NB4 (cell line): ENCODE results near the gene ADIRF.
"Not testable (repeated sequence)": the region's sequence is repeated elsewhere in the genome, so short reads cannot be mapped to it uniquely, and the experiment has no call there.

Experiments used
- CTCF ChIP-seq: IDR thresholded peaks from one replicate; pipeline ENCODE4 v1.5.1; 2012; ENCODE audit warnings: low read depth, low read length
- POLR2A ChIP-seq: IDR thresholded peaks from 2 replicates; pipeline ENCODE4 v1.6.1; 2011; ENCODE audit warnings: mild to moderate bottlenecking; ENCODE audit not compliant: insufficient read length; ENCODE audit errors: extremely low read depth

DNA sequence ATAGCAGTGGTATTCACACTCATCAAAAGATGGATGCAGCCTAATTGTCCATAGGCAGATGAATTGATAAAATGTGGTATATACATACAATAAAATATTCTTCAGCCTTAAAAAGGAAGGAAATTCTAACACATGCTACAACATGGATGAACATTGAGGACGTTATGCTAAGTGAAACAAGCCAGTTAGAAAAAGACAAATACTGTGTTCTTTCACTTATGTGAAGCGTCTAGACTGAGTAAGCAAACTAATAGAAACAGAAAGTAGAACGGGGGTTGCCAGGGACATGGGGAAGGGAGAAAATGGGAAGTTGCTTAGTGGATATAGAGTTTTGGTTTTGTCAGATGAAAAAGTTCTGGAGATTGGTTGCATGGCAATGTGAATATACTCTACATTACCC is 45.2 kb downstream of the ADIRF start:
- not testable (repeated sequence) for TF ChIP-seq CTCF, POLR2A
